GM19452 (cell line): ENCODE measurements around the gene CYP2D6.
"Not testable (repeated sequence)": the region's sequence is repeated elsewhere in the genome, so short reads cannot be mapped to it uniquely, and the experiment has no call there.

Experiments
- ATAC-seq: cut with Tn5 transposase; IDR thresholded peaks from one replicate; pipeline ENCODE4 v1.9.1; 2021; ENCODE audit not compliant: unreplicated experiment

The CYP2D6 gene

GRCh38 chr22:42158456-42159132, 28.0 kb upstream of the CYP2D6 start:
- ATAC-seq, result no peak

- no peak for ATAC-seq
Observed at GRCh38 chr22:42156598-42156997, 26.0 kb upstream of the CYP2D6 start.

GRCh38 chr22:42156121-42156520, 25.5 kb upstream of the CYP2D6 start:
- no peak for ATAC-seq

GRCh38 chr22:42155053-42155543, 24.5 kb upstream of the CYP2D6 start:
- ATAC-seq, result no peak

GRCh38 chr22:42154293-42155052, 23.9 kb upstream of the CYP2D6 start:
- ATAC-seq, result no peak

GRCh38 chr22:42152661-42153270, 22.2 kb upstream of the CYP2D6 start:
- ATAC-seq, result no peak

GRCh38 chr22:42151924-42152635, 21.5 kb upstream of the CYP2D6 start:
- ATAC-seq, result no peak

GRCh38 chr22:42150727-42151590, 20.3 kb upstream of the CYP2D6 start:
- no peak for ATAC-seq

- not testable (repeated sequence) for ATAC-seq
Observed at GRCh38 chr22:42149798-42150197, 19.2 kb upstream of the CYP2D6 start.

GRCh38 chr22:42145175-42145574, 14.6 kb upstream of the CYP2D6 start:
- no peak for ATAC-seq

- ATAC-seq, result not testable (repeated sequence)
Observed at GRCh38 chr22:42143859-42144822, 13.5 kb upstream of the CYP2D6 start.

- ATAC-seq, result no peak
Observed at GRCh38 chr22:42142771-42143461, 12.3 kb upstream of the CYP2D6 start.

- ATAC-seq, result not testable (repeated sequence)
Observed at GRCh38 chr22:42141307-42142057, 10.9 kb upstream of the CYP2D6 start.

GRCh38 chr22:42140153-42140552, 9.5 kb upstream of the CYP2D6 start:
- ATAC-seq, result not testable (repeated sequence)

- ATAC-seq, result not testable (repeated sequence)
Observed at GRCh38 chr22:42139508-42139907, 8.9 kb upstream of the CYP2D6 start.

- no peak for ATAC-seq
Observed at GRCh38 chr22:42138972-42139371, 8.4 kb upstream of the CYP2D6 start.

GRCh38 chr22:42138122-42138770, 7.6 kb upstream of the CYP2D6 start:
- no peak for ATAC-seq
